ENCODE results near the gene NECTIN3.

The NECTIN3 gene

GRCh38 chr3:111070772-111071256 is 802 bp upstream of the NECTIN3 start:
- no peak for TF ChIP-seq POLR2AphosphoS5 (IDR thresholded peaks at IDR 0.05; ENCODE audit: low read depth, low read length)
- no peak for TF ChIP-seq REST (IDR thresholded peaks at IDR 0.05; ENCODE audit: insufficient read depth in 1 of 2, low read depth in 2 of 2, low read length in 2 of 2)
- TF ChIP-seq TAF1 (IDR thresholded peaks at IDR 0.05; ENCODE audit: borderline replicate concordance, insufficient read depth, low read length): no peak
- no peak for TF ChIP-seq FOXP2 (optimal IDR thresholded peaks at IDR 0.05; ENCODE audit: borderline replicate concordance, extremely low read depth, extremely low read length, insufficient read depth)
- no peak for TF ChIP-seq SIN3A (IDR thresholded peaks at IDR 0.05; ENCODE audit: borderline replicate concordance, insufficient read depth, low read length)

- TF ChIP-seq REST (IDR thresholded peaks at IDR 0.05; ENCODE audit: insufficient read depth in 1 of 2, low read depth in 2 of 2, low read length in 2 of 2) (no peak), TAF1 (IDR thresholded peaks at IDR 0.05; ENCODE audit: borderline replicate concordance, insufficient read depth, low read length) (no peak), SIN3A (IDR thresholded peaks at IDR 0.05; ENCODE audit: borderline replicate concordance, insufficient read depth, low read length) (no peak), POLR2AphosphoS5 (IDR thresholded peaks at IDR 0.05; ENCODE audit: low read depth, low read length) (no peak)
Observed at GRCh38 chr3:111072031-111072921, 660 bp downstream of the NECTIN3 start.

GRCh38 chr3:111073218-111073617 is 1.6 kb downstream of the NECTIN3 start:
- TF ChIP-seq REST (IDR thresholded peaks at IDR 0.05; ENCODE audit: insufficient read depth in 1 of 2, low read depth in 2 of 2, low read length in 2 of 2): no peak
- TF ChIP-seq SIN3A (IDR thresholded peaks at IDR 0.05; ENCODE audit: borderline replicate concordance, insufficient read depth, low read length): no peak
- no peak for TF ChIP-seq POLR2AphosphoS5 (IDR thresholded peaks at IDR 0.05; ENCODE audit: low read depth, low read length)
- no peak for TF ChIP-seq FOXP2 (optimal IDR thresholded peaks at IDR 0.05; ENCODE audit: borderline replicate concordance, extremely low read depth, extremely low read length, insufficient read depth)
- TF ChIP-seq TAF1 (IDR thresholded peaks at IDR 0.05; ENCODE audit: borderline replicate concordance, insufficient read depth, low read length): no peak

- TF ChIP-seq POLR2AphosphoS5 (IDR thresholded peaks at IDR 0.05; ENCODE audit: low read depth, low read length) (no peak), FOXP2 (optimal IDR thresholded peaks at IDR 0.05; ENCODE audit: borderline replicate concordance, extremely low read depth, extremely low read length, insufficient read depth) (no peak), REST (IDR thresholded peaks at IDR 0.05; ENCODE audit: insufficient read depth in 1 of 2, low read depth in 2 of 2, low read length in 2 of 2) (no peak), TAF1 (IDR thresholded peaks at IDR 0.05; ENCODE audit: borderline replicate concordance, insufficient read depth, low read length) (no peak), SIN3A (IDR thresholded peaks at IDR 0.05; ENCODE audit: borderline replicate concordance, insufficient read depth, low read length) (no peak)
Observed at GRCh38 chr3:111076732-111077131, 5.1 kb downstream of the NECTIN3 start.
